ENCODE data around the gene TSPAN31. TPM values are rescaled to one million over a fixed set of nuclear protein-coding genes. Genes with fewer than 3 reads are reported as not detected.
A peak's percentile ranks its signal among the peaks of the same experiment; 100 is the strongest.

The TSPAN31 gene
- total and polyA plus RNA-seq, 8 donors = 12.2 to 29.8 (median 14.5) TPM

GRCh38 chr12:57793920-57794319, 49.1 kb downstream of the TSPAN31 start:
- H3K36me3 ChIP-seq = peaks cover 0 to 60% (median 10%) of the 10 kb centered on the region in 3 donors
- no peak for TF ChIP-seq CTCF (IDR thresholded peaks at IDR 0.05)
- H3K9me3 ChIP-seq = no peaks in the 10 kb centered on the region
- H3K27me3 ChIP-seq = no peaks in the 10 kb centered on the region
- FAIRE-seq (no peak), DNase-seq (no peak), ATAC-seq (peak in 1 of 4 donors; percentile 52)
- 21 to 37% methylated on average over 1 of the region's 1 CpG for WGBS, 2 donors
- intact Hi-C loops (cut with DNase I) = no loop called here
- H3K27ac ChIP-seq = no peak overlapping the region
- no peaks in the 10 kb centered on the region for H3K4me1 ChIP-seq
- H3K4me3 ChIP-seq = no peak overlapping the region

DNA sequence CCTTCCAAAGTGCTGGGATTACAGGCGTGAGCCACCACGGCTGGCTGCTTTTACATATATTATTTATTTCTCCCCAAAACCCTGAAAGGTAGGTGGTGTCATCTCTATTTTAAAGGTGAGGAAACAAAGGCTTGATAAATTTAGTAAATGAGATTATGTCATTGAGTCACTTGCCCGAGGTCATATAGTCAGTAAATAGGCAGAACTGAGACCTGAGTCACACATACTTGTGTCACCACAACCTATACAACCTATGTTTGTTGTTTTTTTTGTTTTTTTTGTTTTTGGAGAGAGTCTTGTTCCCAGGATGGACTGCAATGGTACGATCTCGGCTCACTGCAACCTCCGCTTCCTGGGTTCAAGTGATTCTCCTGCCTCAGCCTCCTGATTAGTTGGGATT, 50.5 kb downstream of the TSPAN31 start:
- Histone ChIP-seq H3K36me3 (peaks cover 0 to 62% (median 10%) of the 10 kb centered on the region in 3 donors), H3K27ac (no peak overlapping the region), H3K9me3 (no peaks in the 10 kb centered on the region), H3K4me1 (no peaks in the 10 kb centered on the region), H3K27me3 (no peaks in the 10 kb centered on the region), H3K4me3 (no peak overlapping the region)
- TF ChIP-seq CTCF (IDR thresholded peaks at IDR 0.05) = no peak
- no peak for DNase-seq
- ATAC-seq = no peak
- no peak for FAIRE-seq
- intact Hi-C loops (cut with DNase I) = no loop called here
- 92 to 95% methylated on average over 6 of the region's 6 CpGs for WGBS, 2 donors

DNA sequence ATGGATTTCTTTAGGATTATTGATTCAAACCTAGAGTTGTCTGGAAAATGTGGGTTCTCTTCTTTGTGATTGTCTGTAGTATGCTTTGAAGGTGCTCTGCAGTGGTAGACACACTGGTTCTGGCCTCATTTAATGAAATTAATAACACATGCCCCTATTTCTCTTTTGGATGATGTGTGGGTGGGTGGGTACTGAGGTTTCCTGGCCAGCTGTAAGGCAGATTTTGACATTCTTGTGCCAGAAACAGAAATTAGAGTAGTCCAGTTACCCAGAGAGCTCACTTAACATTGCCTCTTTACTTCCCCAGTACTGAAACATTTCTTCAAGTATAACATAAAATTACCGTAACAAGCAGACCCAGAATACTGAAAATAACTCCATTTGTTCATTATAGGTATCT, 52.2 kb downstream of the TSPAN31 start:
- Histone ChIP-seq H3K27me3 (no peaks in the 10 kb centered on the region), H3K4me1 (no peaks in the 10 kb centered on the region), H3K4me3 (no peak overlapping the region), H3K27ac (no peak overlapping the region), H3K9me3 (no peaks in the 10 kb centered on the region), H3K36me3 (peaks cover 0 to 72% (median 10%) of the 10 kb centered on the region in 3 donors)
- FAIRE-seq (no peak), DNase-seq (no peak), ATAC-seq (no peak)
- WGBS, 2 donors = 100% methylated on average over 1 of the region's 1 CpG
- intact Hi-C loops (cut with DNase I) = no loop called here
- TF ChIP-seq CTCF (IDR thresholded peaks at IDR 0.05) = no peak

DNA sequence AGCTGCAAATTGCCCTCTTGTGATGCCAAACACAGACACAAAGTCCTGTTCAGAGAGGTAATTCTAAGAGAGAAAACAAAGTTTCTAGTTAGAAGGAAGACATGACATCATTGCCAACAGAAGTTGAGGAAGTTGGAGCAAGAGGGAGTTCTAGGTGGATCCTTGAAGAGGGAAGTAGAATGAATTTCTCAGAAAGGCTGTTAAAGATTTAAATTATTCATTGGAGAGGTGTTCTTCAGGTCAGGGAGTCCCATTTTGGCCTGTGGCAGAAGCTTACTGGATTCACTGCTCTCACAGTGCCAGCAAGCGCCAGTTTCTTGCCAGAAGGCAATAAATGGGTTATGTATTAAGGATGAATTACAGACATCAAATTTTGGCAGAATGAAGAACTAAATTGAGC, 53.1 kb downstream of the TSPAN31 start:
- H3K9me3 ChIP-seq = no peaks in the 10 kb centered on the region
- peak overlapping the region in 2 of 4 donors; percentile 0 to 4 for H3K27ac ChIP-seq
- no peak for TF ChIP-seq CTCF (IDR thresholded peaks at IDR 0.05)
- no peaks in the 10 kb centered on the region for H3K27me3 ChIP-seq
- no peaks in the 10 kb centered on the region for H3K4me1 ChIP-seq
- no peak overlapping the region for H3K4me3 ChIP-seq
- intact Hi-C loops (cut with DNase I) = no loop called here
- peaks cover 0 to 70% (median 10%) of the 10 kb centered on the region in 3 donors for H3K36me3 ChIP-seq
- FAIRE-seq = no peak
- WGBS, 2 donors = 75 to 88% methylated on average over 1 of the region's 1 CpG
- peak in 1 of 4 donors; percentile 63 for ATAC-seq
- DNase-seq = no peak

Small RNAs within 50 kb of the gene (microRNA-seq; reads per million reads assigned to microRNA genes)
- gene MIR6759 = 0 reads per million in 2 donors

Other genes starting within 250 kb of the TSPAN31 start
- gene DDIT3, start 224.5 kb upstream of the TSPAN31 start, total RNA-seq = 10 to 100 TPM in 2 of 6 donors, 1 to 10 TPM in 4; 8.5 to 45.9 (median 9.0) TPM
- 10 to 100 TPM; 27.5 to 52.7 TPM for gene DDIT3, start 224.5 kb upstream of the TSPAN31 start, polyA plus RNA-seq
- gene MBD6, start 222.2 kb upstream of the TSPAN31 start, total RNA-seq = 10 to 100 TPM; 37.4 to 66.1 (median 46.1) TPM
- gene MBD6, start 222.2 kb upstream of the TSPAN31 start, polyA plus RNA-seq = 10 to 100 TPM; 62.9 to 87.1 TPM
- 10 to 100 TPM; 54.9 to 66.2 (median 63.5) TPM for gene DCTN2, start 197.8 kb upstream of the TSPAN31 start, total RNA-seq
- gene DCTN2, start 197.8 kb upstream of the TSPAN31 start, polyA plus RNA-seq = 100 to 1,000 TPM in 1 of 2 donors, 10 to 100 TPM in 1; 73.7 to 117 TPM
- under 1 TPM; 0.25 to 0.95 (median 0.47) TPM for gene KIF5A, start 195.0 kb upstream of the TSPAN31 start, total RNA-seq
- gene KIF5A, start 195.0 kb upstream of the TSPAN31 start, polyA plus RNA-seq = 1 to 10 TPM in 1 of 2 donors, under 1 TPM in 1; 0.76 to 2.9 TPM
- 10 to 100 TPM; 11.3 to 17.0 (median 15.4) TPM for gene PIP4K2C, start 153.8 kb upstream of the TSPAN31 start, total RNA-seq
- 10 to 100 TPM in 1 of 2 donors, 1 to 10 TPM in 1; 5.3 to 15.9 TPM for gene PIP4K2C, start 153.8 kb upstream of the TSPAN31 start, polyA plus RNA-seq
- 10 to 100 TPM in 4 of 6 donors, 1 to 10 TPM in 2; 9.0 to 22.9 (median 12.1) TPM for gene DTX3, start 140.2 kb upstream of the TSPAN31 start, total RNA-seq
- 10 to 100 TPM; 36.6 to 71.7 TPM for gene DTX3, start 140.2 kb upstream of the TSPAN31 start, polyA plus RNA-seq
- 1 to 10 TPM; 1.8 to 7.0 (median 3.3) TPM for gene ARHGEF25, start 133.6 kb upstream of the TSPAN31 start, total RNA-seq
- gene ARHGEF25, start 133.6 kb upstream of the TSPAN31 start, polyA plus RNA-seq = 10 to 100 TPM; 16.5 to 22.1 TPM
- under 1 TPM in 5 of 6 donors, not detected in 1; 0.04 to 0.78 (median 0.24) TPM for gene B4GALNT1, start 111.8 kb upstream of the TSPAN31 start, total RNA-seq
- 1 to 10 TPM in 1 of 2 donors, under 1 TPM in 1; 0.61 to 1.1 TPM for gene B4GALNT1, start 111.8 kb upstream of the TSPAN31 start, polyA plus RNA-seq
- gene OS9, start 50.9 kb upstream of the TSPAN31 start, total RNA-seq = 100 to 1,000 TPM; 177 to 254 (median 196) TPM
- gene OS9, start 50.9 kb upstream of the TSPAN31 start, polyA plus RNA-seq = 100 to 1,000 TPM; 177 to 192 TPM
- gene AGAP2, start 6.3 kb upstream of the TSPAN31 start, total RNA-seq = 1 to 10 TPM in 1 of 6 donors, under 1 TPM in 5; 0.24 to 1.2 (median 0.72) TPM
- 1 to 10 TPM in 1 of 2 donors, under 1 TPM in 1; 0.87 to 3.0 TPM for gene AGAP2, start 6.3 kb upstream of the TSPAN31 start, polyA plus RNA-seq
- 10 to 100 TPM; 30.6 to 48.5 (median 40.3) TPM for gene CDK4, start 7.3 kb downstream of the TSPAN31 start, total RNA-seq
- gene CDK4, start 7.3 kb downstream of the TSPAN31 start, polyA plus RNA-seq = 10 to 100 TPM; 26.7 to 43.4 TPM
- gene MARCHF9, start 10.1 kb downstream of the TSPAN31 start, total RNA-seq = 10 to 100 TPM in 1 of 6 donors, 1 to 10 TPM in 5; 6.7 to 11.3 (median 7.6) TPM
- gene MARCHF9, start 10.1 kb downstream of the TSPAN31 start, polyA plus RNA-seq = 10 to 100 TPM; 17.2 to 32.5 TPM
- 1 to 10 TPM; 2.1 to 5.8 (median 3.8) TPM for gene CYP27B1, start 22.0 kb downstream of the TSPAN31 start, total RNA-seq
- gene CYP27B1, start 22.0 kb downstream of the TSPAN31 start, polyA plus RNA-seq = 1 to 10 TPM; 1.6 to 3.3 TPM
- gene METTL1, start 27.1 kb downstream of the TSPAN31 start, total RNA-seq = 10 to 100 TPM; 11.5 to 28.5 (median 15.9) TPM
- gene METTL1, start 27.1 kb downstream of the TSPAN31 start, polyA plus RNA-seq = 10 to 100 TPM; 43.3 to 55.9 TPM
- 10 to 100 TPM in 5 of 6 donors, 1 to 10 TPM in 1; 9.3 to 20.8 (median 16.0) TPM for gene EEF1AKMT3, start 27.6 kb downstream of the TSPAN31 start, total RNA-seq
- gene EEF1AKMT3, start 27.6 kb downstream of the TSPAN31 start, polyA plus RNA-seq = 1 to 10 TPM; 3.7 to 7.2 TPM
- 10 to 100 TPM in 4 of 6 donors, 1 to 10 TPM in 2; 7.2 to 14.2 (median 12.1) TPM for gene TSFM, start 37.7 kb downstream of the TSPAN31 start, total RNA-seq
- gene TSFM, start 37.7 kb downstream of the TSPAN31 start, polyA plus RNA-seq = 10 to 100 TPM; 13.2 to 16.7 TPM
- gene AVIL, start 73.7 kb downstream of the TSPAN31 start, total RNA-seq = 10 to 100 TPM in 1 of 6 donors, 1 to 10 TPM in 5; 1.6 to 11.7 (median 3.7) TPM
- 10 to 100 TPM; 11.7 to 15.9 TPM for gene AVIL, start 73.7 kb downstream of the TSPAN31 start, polyA plus RNA-seq
- gene CTDSP2, start 101.7 kb downstream of the TSPAN31 start, total RNA-seq = 100 to 1,000 TPM in 2 of 6 donors, 10 to 100 TPM in 4; 88.8 to 165 (median 94.5) TPM
- 10 to 100 TPM; 38.7 to 48.6 TPM for gene CTDSP2, start 101.7 kb downstream of the TSPAN31 start, polyA plus RNA-seq
- gene ATP23, start 196.5 kb downstream of the TSPAN31 start, total RNA-seq = 1 to 10 TPM; 2.7 to 5.0 (median 4.1) TPM
- 1 to 10 TPM; 3.8 to 5.7 TPM for gene ATP23, start 196.5 kb downstream of the TSPAN31 start, polyA plus RNA-seq

Measured in pancreas (tissue), 10 donors.